ENCODE measurements around the gene SMIM24. TPM values are rescaled to one million over a fixed set of nuclear protein-coding genes. Genes with fewer than 3 reads are reported as not detected.

SMIM24 gene
- total RNA-seq, 1 experiment from 2014 or later = 0.89 TPM

- H3K9me2 ChIP-seq (replicated peaks; ENCODE audit: insufficient read depth, low read length) = no peaks in the 10 kb centered on the region
- no peak overlapping the region for H3K4me3 ChIP-seq (ENCODE audit: low read length)
- DNase-seq = no peak
- H3K9ac ChIP-seq (ENCODE audit: low read length) = no peak overlapping the region
- H3K79me2 ChIP-seq (ENCODE audit: low read length) = no peaks in the 10 kb centered on the region
- no peaks in the 10 kb centered on the region for H3K27me3 ChIP-seq (ENCODE audit: low read length)
- H3K4me1 ChIP-seq (ENCODE audit: low read length) = peaks cover 15% of the 10 kb centered on the region
- H3K27ac ChIP-seq (ENCODE audit: low read length) = no peak overlapping the region
- no peak overlapping the region for H3K4me2 ChIP-seq (ENCODE audit: low read depth, low read length, poor library complexity, severe bottlenecking)
- H2AFZ ChIP-seq (ENCODE audit: low read length) = no peak overlapping the region
- no peaks in the 10 kb centered on the region for H3K36me3 ChIP-seq (ENCODE audit: insufficient read depth, low read length)
- H3K9me3 ChIP-seq (ENCODE audit: low read length) = no peaks in the 10 kb centered on the region
- H4K20me1 ChIP-seq (ENCODE audit: insufficient read depth, low read depth, low read length) = no peaks in the 10 kb centered on the region
These were observed 21.0 kb downstream of the SMIM24 start for GRCh38 chr19:3459089-3459881.

DNA sequence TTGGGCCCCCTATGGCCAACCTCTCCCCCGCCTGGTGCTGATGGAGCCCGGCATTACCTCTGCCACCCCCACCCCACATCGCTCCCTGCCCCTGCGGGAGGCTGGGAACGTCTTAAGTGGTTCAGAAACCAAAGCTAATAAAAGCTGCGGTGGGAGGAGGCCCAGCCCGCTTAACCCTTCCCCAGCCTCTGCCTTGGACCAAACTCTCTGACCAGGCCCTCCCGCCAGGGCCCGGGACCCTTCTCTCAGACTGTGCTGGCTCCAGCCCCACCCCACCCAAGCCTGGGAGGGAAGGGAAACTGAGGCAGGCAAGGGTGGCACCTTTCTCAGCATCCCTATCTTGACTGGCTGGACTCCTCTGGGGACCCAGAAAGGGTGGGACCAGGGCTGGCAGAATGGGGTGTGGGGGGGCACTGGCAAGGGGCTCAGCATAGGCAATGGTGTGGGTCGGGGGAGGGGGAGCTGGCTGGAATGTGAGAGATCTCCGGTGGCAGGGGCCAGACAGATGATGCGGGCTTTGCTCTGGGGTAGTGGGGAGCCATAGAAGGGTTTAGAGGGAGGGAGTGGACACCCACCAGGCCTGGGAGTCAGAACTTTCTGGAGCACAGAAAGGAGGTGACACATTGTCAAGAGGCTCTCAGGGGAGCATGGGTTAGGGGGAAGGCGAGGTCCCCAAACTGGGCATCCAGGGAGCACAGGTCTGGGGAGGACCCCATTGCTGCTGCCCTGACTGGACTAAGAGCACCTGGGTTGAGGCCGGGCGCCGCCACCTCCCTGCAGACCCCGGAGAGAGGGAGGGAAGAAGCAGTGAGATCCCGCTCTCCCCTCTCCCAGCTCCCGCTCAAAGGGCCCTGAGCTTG lies 21.9 kb downstream of the SMIM24 start:
- Histone ChIP-seq H3K4me2 (ENCODE audit: low read depth, low read length, poor library complexity, severe bottlenecking) (no peak overlapping the region), H3K36me3 (ENCODE audit: insufficient read depth, low read length) (no peaks in the 10 kb centered on the region), H3K4me3 (ENCODE audit: low read length) (no peak overlapping the region), H4K20me1 (ENCODE audit: insufficient read depth, low read depth, low read length) (no peaks in the 10 kb centered on the region), H3K9ac (ENCODE audit: low read length) (no peak overlapping the region), H2AFZ (ENCODE audit: low read length) (no peak overlapping the region), H3K4me1 (ENCODE audit: low read length) (peaks cover 15% of the 10 kb centered on the region), H3K27me3 (ENCODE audit: low read length) (no peaks in the 10 kb centered on the region), H3K9me2 (replicated peaks; ENCODE audit: insufficient read depth, low read length) (no peaks in the 10 kb centered on the region), H3K9me3 (ENCODE audit: low read length) (no peaks in the 10 kb centered on the region), H3K79me2 (ENCODE audit: low read length) (no peaks in the 10 kb centered on the region), H3K27ac (ENCODE audit: low read length) (no peak overlapping the region)
- DNase-seq = no peak

DNA sequence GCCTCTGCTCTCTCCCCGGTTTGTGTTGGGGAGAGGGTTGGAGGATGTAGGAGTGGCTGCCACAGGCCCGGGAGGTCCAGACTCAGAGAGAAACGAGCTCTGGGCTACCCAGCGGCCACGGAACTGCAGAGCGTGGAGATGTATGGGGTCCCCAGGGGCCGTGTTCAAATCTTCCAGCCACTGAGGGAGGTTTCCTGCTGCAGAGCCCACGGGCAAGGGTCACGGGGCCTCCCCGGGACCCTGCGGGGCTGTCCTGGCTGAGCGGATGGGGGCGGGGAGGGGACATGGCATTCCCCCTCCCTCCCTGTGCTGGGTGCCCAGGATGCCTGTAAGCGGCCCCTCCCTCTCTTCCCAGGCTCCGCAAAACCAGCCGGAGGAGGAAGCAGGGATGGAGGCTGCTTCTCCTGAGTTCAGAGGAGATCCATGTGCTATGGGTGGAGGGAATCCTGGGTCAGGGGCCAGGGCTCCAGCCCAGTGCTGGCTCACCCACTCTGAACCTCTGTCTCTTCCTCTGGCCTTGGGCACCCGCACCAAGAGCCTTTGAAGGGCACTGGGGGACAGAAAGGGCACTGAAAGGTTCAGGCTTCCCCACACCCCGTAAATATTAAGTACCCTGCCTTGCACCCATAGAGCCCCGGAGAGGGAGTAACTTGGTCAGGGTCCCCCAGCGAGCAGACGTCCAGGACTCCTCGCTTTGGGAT lies 22.6 kb downstream of the SMIM24 start:
- Histone ChIP-seq H3K9me3 (ENCODE audit: low read length) (no peaks in the 10 kb centered on the region), H4K20me1 (ENCODE audit: insufficient read depth, low read depth, low read length) (no peaks in the 10 kb centered on the region), H3K4me2 (ENCODE audit: low read depth, low read length, poor library complexity, severe bottlenecking) (no peak overlapping the region), H3K27me3 (ENCODE audit: low read length) (no peaks in the 10 kb centered on the region), H3K9me2 (replicated peaks; ENCODE audit: insufficient read depth, low read length) (no peaks in the 10 kb centered on the region), H3K27ac (ENCODE audit: low read length) (no peak overlapping the region), H3K36me3 (ENCODE audit: insufficient read depth, low read length) (no peaks in the 10 kb centered on the region), H3K4me1 (ENCODE audit: low read length) (peaks cover 15% of the 10 kb centered on the region), H3K79me2 (ENCODE audit: low read length) (no peaks in the 10 kb centered on the region), H2AFZ (ENCODE audit: low read length) (no peak overlapping the region), H3K9ac (ENCODE audit: low read length) (no peak overlapping the region), H3K4me3 (ENCODE audit: low read length) (no peak overlapping the region)
- peak; percentile 61 for DNase-seq

DNA sequence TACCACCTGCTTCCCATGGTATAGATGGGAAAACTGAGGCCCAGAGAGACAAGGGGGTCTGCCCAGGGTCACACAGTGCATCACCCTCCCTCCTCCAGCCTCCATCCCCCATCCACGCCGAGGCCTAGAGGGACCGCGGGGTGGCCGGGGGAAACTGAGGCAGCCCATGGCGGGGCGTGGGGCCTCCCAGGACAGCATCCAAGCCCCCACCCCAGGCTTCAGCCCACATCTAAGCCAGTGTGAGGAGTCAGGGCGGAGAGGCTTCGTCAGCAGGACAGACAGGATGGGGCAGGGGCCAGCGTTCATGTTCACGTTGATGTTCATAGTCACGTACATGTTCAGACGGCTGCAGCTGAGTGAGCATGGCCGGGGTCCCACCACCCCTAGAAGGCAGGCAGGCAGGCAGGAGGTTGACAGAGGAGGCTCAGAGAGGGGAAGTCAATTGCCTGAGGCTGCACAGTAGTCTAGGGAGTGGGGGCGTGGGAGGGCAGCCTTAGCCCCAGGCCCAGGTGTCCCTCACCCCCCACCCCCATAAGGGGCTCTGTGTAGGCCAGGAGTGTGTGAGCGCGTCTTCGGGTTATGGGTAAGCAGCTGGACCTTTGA lies 23.3 kb downstream of the SMIM24 start:
- Histone ChIP-seq H3K36me3 (ENCODE audit: insufficient read depth, low read length) (no peaks in the 10 kb centered on the region), H3K9me3 (ENCODE audit: low read length) (no peaks in the 10 kb centered on the region), H3K27ac (ENCODE audit: low read length) (no peak overlapping the region)

GRCh38 chr19:3455960-3456601 lies 24.2 kb downstream of the SMIM24 start:
- H3K4me1 ChIP-seq (ENCODE audit: low read length) = peaks cover 15% of the 10 kb centered on the region
- H3K9me3 ChIP-seq (ENCODE audit: low read length) = no peaks in the 10 kb centered on the region
- H4K20me1 ChIP-seq (ENCODE audit: insufficient read depth, low read depth, low read length) = no peaks in the 10 kb centered on the region
- no peaks in the 10 kb centered on the region for H3K36me3 ChIP-seq (ENCODE audit: insufficient read depth, low read length)
- H3K27me3 ChIP-seq (ENCODE audit: low read length) = no peaks in the 10 kb centered on the region
- H3K4me3 ChIP-seq (ENCODE audit: low read length) = no peak overlapping the region
- H2AFZ ChIP-seq (ENCODE audit: low read length) = no peak overlapping the region
- no peaks in the 10 kb centered on the region for H3K9me2 ChIP-seq (replicated peaks; ENCODE audit: insufficient read depth, low read length)
- no peak for DNase-seq
- H3K9ac ChIP-seq (ENCODE audit: low read length) = no peak overlapping the region
- H3K79me2 ChIP-seq (ENCODE audit: low read length) = no peaks in the 10 kb centered on the region
- no peak overlapping the region for H3K27ac ChIP-seq (ENCODE audit: low read length)
- no peak overlapping the region for H3K4me2 ChIP-seq (ENCODE audit: low read depth, low read length, poor library complexity, severe bottlenecking)

More for the DNA sequence above, 23.3 kb downstream of the SMIM24 start:
- H3K79me2 ChIP-seq (ENCODE audit: low read length) = no peaks in the 10 kb centered on the region
- H4K20me1 ChIP-seq (ENCODE audit: insufficient read depth, low read depth, low read length) = no peaks in the 10 kb centered on the region
- H3K4me2 ChIP-seq (ENCODE audit: low read depth, low read length, poor library complexity, severe bottlenecking) = no peak overlapping the region
- H3K9me2 ChIP-seq (replicated peaks; ENCODE audit: insufficient read depth, low read length) = no peaks in the 10 kb centered on the region
- H3K27me3 ChIP-seq (ENCODE audit: low read length) = no peaks in the 10 kb centered on the region
- no peak for DNase-seq
- no peak overlapping the region for H3K4me3 ChIP-seq (ENCODE audit: low read length)
- no peak overlapping the region for H2AFZ ChIP-seq (ENCODE audit: low read length)
- H3K4me1 ChIP-seq (ENCODE audit: low read length) = peaks cover 15% of the 10 kb centered on the region
- no peak overlapping the region for H3K9ac ChIP-seq (ENCODE audit: low read length)

- Histone ChIP-seq H3K9me2 (replicated peaks; ENCODE audit: insufficient read depth, low read length) (no peaks in the 10 kb centered on the region), H3K27ac (ENCODE audit: low read length) (no peak overlapping the region), H2AFZ (ENCODE audit: low read length) (no peak overlapping the region), H4K20me1 (ENCODE audit: insufficient read depth, low read depth, low read length) (no peaks in the 10 kb centered on the region), H3K4me1 (ENCODE audit: low read length) (peaks cover 15% of the 10 kb centered on the region), H3K4me3 (ENCODE audit: low read length) (no peak overlapping the region), H3K9me3 (ENCODE audit: low read length) (no peaks in the 10 kb centered on the region), H3K4me2 (ENCODE audit: low read depth, low read length, poor library complexity, severe bottlenecking) (no peak overlapping the region), H3K36me3 (ENCODE audit: insufficient read depth, low read length) (no peaks in the 10 kb centered on the region), H3K9ac (ENCODE audit: low read length) (no peak overlapping the region), H3K79me2 (ENCODE audit: low read length) (no peaks in the 10 kb centered on the region), H3K27me3 (ENCODE audit: low read length) (no peaks in the 10 kb centered on the region)
- DNase-seq = no peak
These were observed 24.9 kb downstream of the SMIM24 start for GRCh38 chr19:3455393-3455955.

DNA sequence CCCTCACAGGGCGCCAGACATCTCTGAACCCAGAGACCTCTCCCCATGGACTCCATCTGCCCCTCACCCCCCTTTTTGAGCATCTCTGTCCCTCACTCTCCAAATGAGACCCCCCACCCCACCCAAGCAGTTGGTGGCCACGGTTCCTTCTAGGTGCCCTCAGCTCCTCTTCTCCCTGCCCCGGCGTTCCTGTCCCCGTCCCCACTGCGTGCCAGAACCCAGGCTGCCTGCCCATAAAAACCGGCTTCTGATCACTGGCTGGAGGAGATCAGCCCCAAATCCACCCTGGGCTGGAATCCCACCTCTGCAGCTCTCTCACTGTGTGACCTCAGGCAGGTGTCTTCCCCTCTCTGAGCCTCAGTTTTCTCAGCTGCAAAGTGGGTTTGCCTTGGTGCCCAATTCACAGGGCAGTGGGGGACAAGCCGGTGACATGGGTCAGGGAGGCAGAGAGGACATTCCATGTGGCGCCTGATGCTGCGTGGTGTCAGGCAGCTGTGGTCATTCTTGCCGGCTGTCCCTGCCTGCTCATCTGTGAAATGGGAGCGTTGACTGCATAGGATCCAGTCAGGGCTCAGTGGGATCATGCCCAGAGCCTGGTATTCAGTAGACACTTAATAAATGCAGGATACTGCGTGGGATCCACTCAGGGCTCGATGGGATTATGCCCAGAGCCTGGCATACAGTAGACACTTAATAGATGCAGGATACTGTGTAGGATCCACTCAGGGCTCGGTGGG lies 25.5 kb downstream of the SMIM24 start:
- Histone ChIP-seq H4K20me1 (ENCODE audit: insufficient read depth, low read depth, low read length) (no peaks in the 10 kb centered on the region), H3K79me2 (ENCODE audit: low read length) (no peaks in the 10 kb centered on the region), H3K9me3 (ENCODE audit: low read length) (no peaks in the 10 kb centered on the region), H3K4me1 (ENCODE audit: low read length) (peaks cover 15% of the 10 kb centered on the region), H3K9ac (ENCODE audit: low read length) (no peak overlapping the region), H3K27me3 (ENCODE audit: low read length) (no peaks in the 10 kb centered on the region), H3K27ac (ENCODE audit: low read length) (no peak overlapping the region), H3K36me3 (ENCODE audit: insufficient read depth, low read length) (no peaks in the 10 kb centered on the region), H2AFZ (ENCODE audit: low read length) (no peak overlapping the region), H3K4me3 (ENCODE audit: low read length) (no peak overlapping the region), H3K9me2 (replicated peaks; ENCODE audit: insufficient read depth, low read length) (no peaks in the 10 kb centered on the region), H3K4me2 (ENCODE audit: low read depth, low read length, poor library complexity, severe bottlenecking) (no peak overlapping the region)
- DNase-seq = no peak

Data from Karpas-422 (cell line).